HL-60 (cell line): Measurements from ENCODE around the gene PXDC1.
"Not testable (repeated sequence)": the region's sequence is repeated elsewhere in the genome, so short reads cannot be mapped to it uniquely, and the experiment has no call there.

Experiments
- SPI1 ChIP-seq: IDR thresholded peaks from 2 replicates; pipeline ENCODE4 v1.6.1; 2012; ENCODE audit warnings: low read depth, mild to moderate bottlenecking, borderline replicate concordance
- TF ChIP-seq, protein P1 (sequence below): IDR thresholded peaks from one replicate; pipeline ENCODE4 v1.5.1; 2011; ENCODE audit warnings: low read length, control low read depth, inconsistent platforms; ENCODE audit not compliant: insufficient read depth

DNA sequence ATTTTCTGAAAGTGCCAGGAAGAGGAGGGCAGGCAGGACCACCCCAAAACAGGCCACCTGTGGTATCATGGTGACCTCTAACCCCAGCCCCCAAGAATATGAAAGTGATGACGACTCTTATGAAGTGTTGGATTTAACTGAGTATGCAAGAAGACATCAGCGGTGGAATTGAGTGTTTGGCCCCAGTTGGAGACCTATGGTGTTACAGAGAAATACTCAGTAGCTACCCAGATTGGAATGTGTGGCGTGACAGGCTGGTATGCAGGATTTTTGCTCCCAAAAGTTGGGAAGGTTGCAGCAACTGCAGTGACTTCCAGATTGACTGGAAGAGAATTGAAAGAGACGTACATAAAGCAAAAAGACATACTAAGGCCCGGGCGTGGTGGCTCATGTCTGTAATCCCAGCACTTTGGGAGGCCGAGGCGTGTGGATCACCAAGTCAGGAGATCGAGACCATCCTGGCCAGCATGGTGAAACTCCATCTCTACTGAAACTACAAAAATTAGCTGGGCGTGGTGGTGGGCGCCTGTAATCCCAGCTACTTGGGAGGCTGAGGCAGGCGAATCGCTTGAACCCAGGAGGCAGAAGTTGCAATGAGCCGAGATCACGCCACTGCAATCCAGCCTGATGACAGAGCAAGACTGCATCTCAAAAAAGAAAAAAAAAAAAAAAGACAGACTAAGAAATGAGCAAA lies 2.7 kb upstream of the PXDC1 start:
- TF ChIP-seq, protein P1, sequence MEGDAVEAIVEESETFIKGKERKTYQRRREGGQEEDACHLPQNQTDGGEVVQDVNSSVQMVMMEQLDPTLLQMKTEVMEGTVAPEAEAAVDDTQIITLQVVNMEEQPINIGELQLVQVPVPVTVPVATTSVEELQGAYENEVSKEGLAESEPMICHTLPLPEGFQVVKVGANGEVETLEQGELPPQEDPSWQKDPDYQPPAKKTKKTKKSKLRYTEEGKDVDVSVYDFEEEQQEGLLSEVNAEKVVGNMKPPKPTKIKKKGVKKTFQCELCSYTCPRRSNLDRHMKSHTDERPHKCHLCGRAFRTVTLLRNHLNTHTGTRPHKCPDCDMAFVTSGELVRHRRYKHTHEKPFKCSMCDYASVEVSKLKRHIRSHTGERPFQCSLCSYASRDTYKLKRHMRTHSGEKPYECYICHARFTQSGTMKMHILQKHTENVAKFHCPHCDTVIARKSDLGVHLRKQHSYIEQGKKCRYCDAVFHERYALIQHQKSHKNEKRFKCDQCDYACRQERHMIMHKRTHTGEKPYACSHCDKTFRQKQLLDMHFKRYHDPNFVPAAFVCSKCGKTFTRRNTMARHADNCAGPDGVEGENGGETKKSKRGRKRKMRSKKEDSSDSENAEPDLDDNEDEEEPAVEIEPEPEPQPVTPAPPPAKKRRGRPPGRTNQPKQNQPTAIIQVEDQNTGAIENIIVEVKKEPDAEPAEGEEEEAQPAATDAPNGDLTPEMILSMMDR = not testable (repeated sequence)
- not testable (repeated sequence) for TF ChIP-seq SPI1
